CD8-positive, alpha-beta memory T cell (primary cell): Measurements from ENCODE around the gene SPDYE8. TPM values are rescaled to one million over a fixed set of nuclear protein-coding genes. Genes with fewer than 3 reads are reported as not detected.

Experiments
- polyA plus RNA-seq: library from polyadenylated mRNA; unstranded; fragments of 300-500 nt; fragmentation: Illumina TruSeq; gene quantifications from one replicate; pipeline ENCODE4 v1.2.3, GENCODE V29; 2021
- total RNA-seq, 2 experiments: library from RNA; stranded (reverse); gene quantifications; one replicate each; pipeline ENCODE4 v1.2.3, GENCODE V29; 2021

The SPDYE8 gene
- total and polyA plus RNA-seq, 3 experiments from 2014 or later, result 0.16 TPM; not detected in 2

Other genes with a start within 250 kb of the SPDYE8 start
- 1 to 10 TPM; 4.7 to 5.1 TPM for gene TYW1B, start 201.6 kb downstream of the SPDYE8 start, total RNA-seq
- gene TYW1B, start 201.6 kb downstream of the SPDYE8 start, polyA plus RNA-seq, result 1.5 TPM
- gene POM121, start 104.7 kb downstream of the SPDYE8 start, total RNA-seq, result 10 to 100 TPM; 65.7 to 68.7 TPM
- 18.7 TPM for gene POM121, start 104.7 kb downstream of the SPDYE8 start, polyA plus RNA-seq
- gene TRIM74, start 60.3 kb downstream of the SPDYE8 start, total RNA-seq, result under 1 TPM; 0.63 to 0.64 TPM
- not detected for gene TRIM74, start 60.3 kb downstream of the SPDYE8 start, polyA plus RNA-seq
- not detected for gene SPDYE11, start 28.1 kb upstream of the SPDYE8 start, total RNA-seq
- 0.16 TPM for gene SPDYE11, start 28.1 kb upstream of the SPDYE8 start, polyA plus RNA-seq
- gene SPDYE9, start 56.3 kb upstream of the SPDYE8 start, total RNA-seq, result not detected
- gene SPDYE9, start 56.3 kb upstream of the SPDYE8 start, polyA plus RNA-seq, result 0.16 TPM